COR-L47 (cell line): ENCODE results near the gene CEBPA.
"Not testable (repeated sequence)": the region's sequence is repeated elsewhere in the genome, so short reads cannot be mapped to it uniquely, and the experiment has no call there.

Experiments
- DNase-seq: peaks from one replicate; lab custom pipeline; 2025; lab: John Stamatoyannopoulos, UW

The CEBPA gene

DNA sequence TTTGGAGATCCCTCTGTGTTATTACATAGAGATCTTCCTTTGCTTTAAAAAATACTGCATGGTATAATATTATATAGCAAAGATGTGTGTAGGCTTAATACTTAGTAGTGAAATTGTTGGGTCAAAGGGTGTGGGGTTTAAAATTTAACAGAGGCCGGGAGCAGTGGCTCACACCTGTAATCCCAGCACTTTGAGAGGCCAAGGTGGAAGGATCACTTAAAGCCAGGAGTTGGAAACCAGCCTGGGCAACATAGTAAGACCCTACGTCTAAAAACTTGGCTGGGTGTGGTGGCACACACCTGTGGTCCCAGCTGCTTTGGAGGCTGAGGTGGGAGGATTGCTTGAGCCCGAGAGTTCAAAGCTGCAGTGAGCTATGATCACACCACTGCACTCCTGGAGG lies 22.3 kb upstream of the CEBPA start:
- no peak for DNase-seq

DNA sequence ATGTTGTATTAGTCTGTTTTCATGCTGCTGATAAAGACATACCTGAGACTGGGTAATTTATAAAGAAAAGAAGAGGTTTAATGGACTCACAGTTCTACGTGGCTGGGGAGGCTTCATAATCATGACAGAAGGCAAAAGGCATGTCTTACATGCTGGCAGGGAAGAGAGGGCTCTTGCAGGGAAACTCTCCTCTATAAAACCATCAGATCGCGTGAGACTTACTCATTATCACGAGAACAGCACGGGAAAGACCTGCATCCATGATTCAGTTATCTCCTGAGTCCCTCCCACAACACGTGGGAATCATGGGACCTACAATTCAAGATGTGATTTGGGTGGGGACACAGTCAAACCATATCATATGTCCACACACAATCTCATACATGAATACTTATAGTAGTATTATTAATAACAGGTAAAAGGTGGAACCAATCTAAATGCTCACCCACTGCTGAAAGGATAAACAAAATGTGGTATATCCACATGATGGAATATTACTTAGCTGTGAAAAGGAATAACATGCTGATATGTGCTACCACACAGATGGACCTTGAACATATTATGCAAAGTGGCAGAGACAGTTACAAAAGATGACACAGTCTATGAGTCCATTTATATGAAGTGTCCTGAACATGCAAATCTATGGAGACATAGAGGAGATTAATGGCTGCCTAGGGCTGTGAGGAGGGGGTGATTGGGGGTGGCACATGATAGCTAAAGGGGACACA lies 20.9 kb upstream of the CEBPA start:
- DNase-seq: no peak

DNA sequence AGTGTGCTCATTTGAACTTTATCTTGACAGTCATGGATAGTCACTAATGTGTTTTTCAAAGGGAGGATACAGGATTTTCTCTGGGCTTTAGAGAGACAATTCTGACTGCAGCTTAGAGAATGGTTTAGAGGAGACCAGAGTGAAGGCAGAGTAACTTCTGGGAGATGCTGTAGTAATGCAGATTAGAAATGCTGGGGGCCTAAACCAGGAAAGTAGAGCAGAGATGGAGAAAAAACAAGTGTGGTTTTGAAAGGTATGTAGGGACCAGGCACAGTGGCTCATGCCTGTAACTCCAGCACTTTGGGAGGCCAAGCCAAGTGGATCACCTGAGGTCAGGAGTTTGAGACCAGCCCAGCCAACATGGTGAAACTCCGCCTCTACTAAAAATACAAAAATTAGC lies 18.3 kb upstream of the CEBPA start:
- no peak for DNase-seq

DNA sequence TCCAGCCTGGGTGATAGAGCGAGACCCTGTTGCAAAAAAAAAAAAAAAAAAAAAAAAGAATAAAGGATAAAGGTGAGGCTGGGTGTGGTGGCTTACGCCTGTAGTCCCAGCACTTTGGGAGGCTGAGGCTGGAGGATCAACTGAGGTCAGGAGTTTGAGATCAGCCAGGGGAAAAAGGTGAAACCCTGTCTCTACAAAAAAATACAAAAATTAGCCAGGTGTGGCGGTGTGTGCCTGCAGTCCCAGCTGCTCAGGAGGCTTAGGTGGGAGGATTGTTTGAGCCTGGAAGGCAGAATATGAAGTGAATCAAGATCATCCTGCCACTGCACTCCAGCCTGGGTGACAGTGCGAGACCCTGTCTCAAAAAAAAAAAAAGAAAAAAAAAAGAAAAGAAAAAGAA lies 15.7 kb upstream of the CEBPA start:
- not testable (repeated sequence) for DNase-seq

DNA sequence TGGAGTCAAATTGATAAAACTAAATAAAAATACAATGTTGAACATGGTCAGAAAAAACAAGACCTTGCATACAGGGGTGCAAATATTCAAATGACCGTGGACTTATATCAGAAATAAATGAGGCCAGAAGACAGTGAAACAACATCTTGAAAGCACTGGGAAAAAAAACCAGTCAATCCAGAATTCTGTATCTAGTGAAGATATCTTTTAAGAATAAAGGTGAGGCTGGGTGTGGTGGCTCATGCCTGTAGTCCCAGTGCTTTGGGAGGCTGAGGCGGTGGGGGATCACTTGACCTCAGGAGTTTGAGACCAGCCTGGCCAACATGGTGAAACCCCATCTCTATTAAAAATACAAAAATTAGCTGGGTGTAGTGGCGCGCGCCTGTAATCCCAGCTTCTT lies 15.2 kb upstream of the CEBPA start:
- DNase-seq: no peak

DNA sequence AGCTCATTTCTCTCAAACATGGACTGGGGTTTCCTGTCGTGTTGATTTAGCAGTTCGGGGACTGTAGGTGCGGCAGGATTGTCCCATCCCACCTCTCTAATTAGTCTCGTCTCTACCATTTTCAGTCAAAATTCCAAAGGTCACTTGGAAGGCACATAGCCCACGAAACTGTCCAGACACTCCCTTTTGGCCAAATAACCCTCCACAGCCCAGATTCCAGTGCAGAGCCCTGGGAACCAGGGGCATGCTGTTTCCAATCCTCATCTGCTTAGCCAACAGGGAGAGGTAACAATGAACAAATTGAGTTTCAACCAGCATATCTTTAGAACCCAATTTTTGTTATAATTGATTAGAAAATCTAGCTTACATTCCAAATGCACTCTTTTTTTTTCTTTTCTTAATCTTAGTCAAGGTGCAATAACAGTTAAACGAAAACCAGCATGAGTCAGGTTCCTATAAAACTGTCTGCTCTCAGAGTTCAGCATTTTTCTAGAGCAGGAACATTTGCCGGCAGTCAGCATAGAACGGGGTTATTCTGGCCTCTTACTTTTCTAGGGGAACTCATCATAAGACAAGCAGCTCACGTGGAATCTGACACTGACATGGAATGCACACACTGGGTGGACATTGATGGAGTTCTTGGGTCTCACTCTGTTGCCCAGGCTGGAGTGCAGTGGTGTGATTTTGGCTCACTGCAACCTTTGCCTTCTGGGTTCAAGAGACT lies 14.4 kb upstream of the CEBPA start:
- no peak for DNase-seq

DNA sequence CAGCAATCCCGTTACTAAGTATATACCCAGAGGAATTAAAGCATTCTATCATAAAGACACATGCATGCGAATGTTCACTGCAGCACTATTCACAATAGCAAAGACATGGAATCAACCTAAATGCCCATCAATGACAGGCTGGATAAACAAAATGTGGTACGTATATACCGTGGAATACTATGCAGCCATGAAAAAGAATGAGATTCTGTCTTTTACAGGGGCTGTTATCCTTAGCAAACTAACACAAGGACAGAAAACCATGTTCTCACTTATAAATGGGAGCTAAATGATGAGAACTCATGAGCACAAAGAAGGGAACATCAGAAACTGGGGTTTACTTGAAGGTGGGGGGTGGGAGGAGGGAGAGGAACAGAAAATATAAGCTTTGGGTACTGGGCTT lies 10.5 kb upstream of the CEBPA start:
- DNase-seq: not testable (repeated sequence)

DNA sequence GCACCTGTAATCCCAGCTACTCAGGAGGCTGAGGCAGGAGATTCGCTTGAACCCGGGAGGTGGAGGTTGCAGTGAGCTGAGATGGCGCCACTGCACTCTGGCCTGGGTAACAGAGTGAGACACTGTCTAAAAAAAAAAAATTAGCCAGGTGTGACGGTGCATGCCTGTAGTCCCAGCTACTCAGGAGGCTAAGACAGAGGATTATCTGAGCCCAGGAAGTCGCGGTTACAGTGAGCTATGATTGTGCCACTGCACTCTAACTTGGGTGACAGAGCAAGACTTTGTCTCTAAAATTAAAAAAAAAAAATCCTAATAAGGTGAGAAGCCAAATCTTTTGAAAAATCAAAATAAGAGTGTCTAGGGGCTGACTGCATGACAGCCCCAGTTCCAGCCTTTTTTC lies 9.7 kb upstream of the CEBPA start:
- no peak for DNase-seq

DNA sequence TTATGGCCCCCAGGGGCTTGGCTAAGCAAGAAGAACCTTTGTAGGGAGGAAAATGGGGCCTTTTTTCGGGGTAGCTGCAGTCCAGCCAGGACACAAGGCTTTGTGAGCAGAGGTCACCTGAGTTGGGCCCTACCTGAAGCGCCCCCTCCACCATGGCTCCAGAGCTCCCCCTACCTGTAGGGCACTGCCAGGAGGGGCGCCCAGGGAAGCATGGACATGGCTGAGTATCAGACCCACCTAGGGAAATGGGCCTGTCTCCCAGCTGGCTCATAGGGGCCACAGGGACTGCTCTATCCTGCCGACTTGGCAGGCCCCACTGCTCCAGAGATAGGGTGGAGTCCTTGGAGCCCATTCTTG lies 9.0 kb upstream of the CEBPA start:
- no peak for DNase-seq

DNA sequence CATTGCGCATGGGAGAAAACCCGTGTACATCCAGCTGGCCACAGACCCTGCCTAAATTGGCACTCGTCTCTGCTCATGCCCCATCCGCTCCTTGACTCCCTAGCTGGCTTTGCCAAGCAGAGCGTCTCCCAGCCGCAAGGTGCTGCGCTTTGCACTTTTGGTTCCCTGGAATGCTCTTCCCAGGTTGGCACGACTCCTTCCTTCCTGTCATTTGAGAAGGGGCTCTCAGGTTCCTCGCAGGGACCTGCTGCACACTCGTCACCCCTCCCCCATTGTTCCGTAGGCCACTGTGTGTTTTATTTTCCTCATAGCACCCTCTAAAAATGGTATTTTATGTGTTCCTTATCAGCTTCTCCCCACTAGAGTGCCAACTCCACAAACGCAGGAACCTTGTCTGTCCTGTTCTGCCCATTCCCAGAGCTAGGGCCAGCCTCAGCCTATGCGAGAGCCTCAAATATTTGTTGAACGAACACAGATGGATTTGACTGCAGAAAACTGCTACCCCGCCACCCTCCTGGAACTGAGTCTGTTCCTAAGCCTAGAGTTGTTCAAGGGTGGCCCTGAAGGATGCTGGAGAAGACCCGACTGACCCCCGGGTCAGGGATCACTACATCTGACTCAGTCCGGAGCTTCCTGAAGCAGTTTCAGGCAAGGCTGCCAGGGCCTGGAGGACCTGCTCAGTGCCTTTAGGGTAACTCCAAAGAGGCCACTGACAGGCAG lies 8.4 kb upstream of the CEBPA start:
- no peak for DNase-seq

DNA sequence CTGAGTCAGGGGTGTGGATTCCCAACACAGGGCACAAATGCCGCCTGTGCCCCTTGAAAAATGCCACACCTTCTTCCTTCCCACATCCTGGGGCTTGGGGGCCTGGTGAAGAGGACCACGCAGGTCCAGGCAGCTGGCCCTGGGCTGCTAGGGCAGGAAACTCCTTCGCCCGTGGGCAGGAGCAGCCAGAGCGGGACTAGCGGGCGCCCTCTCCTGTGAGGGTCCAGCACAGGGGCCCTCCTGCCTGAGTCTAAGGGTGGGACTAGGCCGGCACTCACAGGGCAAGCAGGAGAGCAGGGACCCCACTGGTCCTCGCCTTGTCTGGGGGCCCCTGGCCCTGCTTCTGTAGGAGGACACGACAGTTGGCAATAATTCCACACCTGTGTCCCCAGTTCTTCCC lies 7.5 kb upstream of the CEBPA start:
- DNase-seq: no peak

DNA sequence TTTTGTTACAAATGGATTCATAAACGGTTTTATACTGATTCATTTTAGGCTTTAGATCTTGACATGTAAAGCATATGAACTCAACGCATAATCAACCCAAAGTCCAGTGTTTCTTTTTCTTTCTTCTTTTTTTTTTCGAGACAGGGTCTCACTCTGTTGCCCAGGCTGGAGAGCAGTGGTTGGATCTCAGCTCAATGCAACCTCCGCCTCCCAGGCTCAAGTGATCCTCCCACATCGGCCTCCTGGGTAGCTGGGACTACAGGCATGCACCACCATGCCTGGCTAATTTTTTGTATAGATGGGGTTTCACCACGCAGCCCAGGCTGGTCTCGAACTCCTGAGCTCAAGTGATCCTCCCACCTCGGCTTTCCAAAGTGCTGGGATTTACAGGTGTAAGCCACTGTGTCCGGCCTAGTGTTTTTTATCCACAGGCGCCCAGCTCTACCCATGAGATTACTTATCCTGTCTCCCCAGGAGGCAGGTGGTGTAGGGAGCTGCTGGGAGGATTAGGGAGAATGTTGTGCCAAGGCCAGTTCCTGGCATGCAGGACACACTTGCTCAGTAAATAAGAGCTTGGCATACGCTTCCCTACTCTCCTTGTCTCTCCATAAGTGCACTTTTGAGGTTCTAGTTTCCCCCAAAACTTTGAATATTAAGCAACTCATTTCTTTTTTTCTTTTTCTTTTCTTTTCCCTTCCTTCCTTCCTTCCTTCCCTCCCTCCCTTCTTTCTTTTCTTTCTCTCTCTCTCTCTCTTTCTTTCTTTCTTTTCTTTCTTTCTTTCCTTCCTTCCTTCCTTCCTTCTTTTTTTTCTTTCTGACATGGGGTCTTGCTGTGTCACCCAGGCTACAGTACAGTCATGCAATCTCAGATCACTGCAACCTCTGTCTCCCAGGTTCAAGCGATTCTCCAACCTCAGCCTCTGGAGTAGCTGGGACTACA lies 4.8 kb upstream of the CEBPA start:
- no peak for DNase-seq

DNA sequence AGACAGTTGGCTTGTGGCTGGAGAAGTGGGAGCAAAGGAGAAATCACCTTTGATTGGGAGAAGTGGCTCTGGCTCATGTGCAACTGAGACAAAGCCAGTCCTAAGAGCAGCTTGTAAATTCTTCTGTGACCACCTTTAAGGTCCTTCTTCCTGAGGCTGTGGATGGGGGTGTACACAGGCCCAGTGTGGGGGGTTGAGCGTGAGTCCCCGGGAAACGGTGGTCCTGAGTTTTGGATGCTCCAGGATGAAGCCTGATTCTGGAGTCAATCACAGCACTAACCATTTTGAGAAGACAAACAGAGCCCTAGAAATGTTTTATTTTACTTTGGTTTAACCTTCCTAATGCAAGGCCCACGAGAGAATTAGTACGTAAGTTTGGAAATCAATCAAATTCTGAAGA lies 3.9 kb upstream of the CEBPA start:
- DNase-seq: no peak

DNA sequence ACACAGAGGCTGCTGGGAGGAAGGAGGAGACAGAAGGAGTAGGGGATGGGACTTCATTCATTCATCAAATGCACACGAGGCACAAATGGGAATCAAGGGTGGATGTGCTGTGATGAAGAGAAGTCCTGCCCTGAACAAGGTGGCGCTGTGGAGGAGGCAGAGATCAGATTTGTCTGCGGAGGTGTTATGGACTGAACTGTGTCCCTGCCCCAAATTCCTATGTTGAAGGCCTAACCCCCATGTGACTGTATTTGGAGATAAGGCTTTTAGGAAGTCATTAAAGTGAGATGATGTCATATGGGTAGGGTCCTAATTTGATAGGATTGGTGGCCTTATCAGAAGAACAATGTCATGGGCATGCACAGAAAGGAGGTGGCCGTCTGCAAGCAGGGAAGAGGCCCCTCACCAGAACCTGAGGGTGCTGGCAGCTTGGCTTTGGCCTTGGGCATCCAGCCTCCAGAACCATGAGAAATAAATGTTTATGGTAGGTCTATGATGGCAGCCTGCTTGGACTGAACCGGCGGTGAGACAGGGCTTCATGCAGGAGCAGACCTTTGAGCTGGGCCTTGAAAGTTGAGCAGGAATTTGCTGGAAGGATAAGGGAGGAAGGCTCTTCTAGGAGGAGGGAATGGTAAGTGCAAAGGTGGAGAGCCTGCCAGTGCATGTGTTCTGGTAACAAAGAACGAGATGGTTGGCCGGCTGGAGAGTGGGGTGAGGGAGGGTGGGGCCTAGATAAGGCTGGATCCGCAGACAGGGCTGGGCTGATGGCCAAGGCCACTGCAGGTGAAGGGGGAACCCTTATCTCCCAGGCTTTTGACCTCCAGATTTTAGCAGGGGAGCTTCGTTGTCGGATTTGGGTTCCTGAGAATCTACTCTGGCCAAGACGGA lies 2.7 kb upstream of the CEBPA start:
- no peak for DNase-seq

DNA sequence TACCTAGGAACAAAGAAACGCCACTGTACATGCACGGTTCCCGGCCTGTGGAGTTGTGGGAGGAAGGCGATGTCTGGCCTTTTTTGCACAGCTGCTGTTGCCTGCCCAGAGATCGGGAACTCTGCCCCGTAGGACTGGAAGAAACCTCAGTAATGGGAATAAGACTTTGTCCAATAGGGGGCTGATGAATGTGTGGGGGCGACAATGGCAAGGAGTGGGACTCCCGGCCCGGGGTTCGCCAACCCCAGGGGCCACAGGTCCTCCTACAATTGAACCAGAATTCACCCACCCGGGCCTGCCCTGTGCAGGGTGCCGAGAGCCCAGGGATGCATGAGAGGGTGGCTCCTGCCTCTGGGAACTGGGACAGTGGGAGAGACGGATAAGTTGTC lies 2.0 kb upstream of the CEBPA start:
- DNase-seq: no peak

DNA sequence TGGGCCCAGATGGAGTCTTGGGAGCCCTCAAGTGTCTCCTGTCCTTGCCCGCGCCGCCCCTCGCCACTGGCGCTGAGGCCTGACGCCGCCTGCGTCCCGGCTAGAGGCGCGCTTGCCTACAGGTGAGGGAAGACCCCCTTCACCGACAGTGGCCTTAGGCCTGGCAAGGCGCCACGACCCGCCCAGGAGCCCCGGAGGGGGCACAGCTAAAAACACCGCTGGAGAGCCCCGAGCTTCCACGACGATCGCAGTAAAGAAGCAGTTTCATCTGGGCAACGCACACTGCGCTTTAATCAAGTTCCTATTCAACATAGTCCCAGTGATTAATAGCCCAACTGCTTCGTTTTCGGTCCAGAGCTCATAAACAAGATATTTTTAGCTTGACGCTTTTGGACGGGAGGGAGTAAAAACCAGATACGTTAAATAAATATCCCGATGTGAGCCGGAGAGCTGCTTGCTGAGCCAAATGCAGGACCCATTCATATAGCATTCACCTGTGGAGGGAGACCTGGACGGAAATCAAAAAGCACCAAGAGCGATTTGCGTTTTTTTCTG lies 1.5 kb upstream of the CEBPA start:
- DNase-seq: no peak

DNA sequence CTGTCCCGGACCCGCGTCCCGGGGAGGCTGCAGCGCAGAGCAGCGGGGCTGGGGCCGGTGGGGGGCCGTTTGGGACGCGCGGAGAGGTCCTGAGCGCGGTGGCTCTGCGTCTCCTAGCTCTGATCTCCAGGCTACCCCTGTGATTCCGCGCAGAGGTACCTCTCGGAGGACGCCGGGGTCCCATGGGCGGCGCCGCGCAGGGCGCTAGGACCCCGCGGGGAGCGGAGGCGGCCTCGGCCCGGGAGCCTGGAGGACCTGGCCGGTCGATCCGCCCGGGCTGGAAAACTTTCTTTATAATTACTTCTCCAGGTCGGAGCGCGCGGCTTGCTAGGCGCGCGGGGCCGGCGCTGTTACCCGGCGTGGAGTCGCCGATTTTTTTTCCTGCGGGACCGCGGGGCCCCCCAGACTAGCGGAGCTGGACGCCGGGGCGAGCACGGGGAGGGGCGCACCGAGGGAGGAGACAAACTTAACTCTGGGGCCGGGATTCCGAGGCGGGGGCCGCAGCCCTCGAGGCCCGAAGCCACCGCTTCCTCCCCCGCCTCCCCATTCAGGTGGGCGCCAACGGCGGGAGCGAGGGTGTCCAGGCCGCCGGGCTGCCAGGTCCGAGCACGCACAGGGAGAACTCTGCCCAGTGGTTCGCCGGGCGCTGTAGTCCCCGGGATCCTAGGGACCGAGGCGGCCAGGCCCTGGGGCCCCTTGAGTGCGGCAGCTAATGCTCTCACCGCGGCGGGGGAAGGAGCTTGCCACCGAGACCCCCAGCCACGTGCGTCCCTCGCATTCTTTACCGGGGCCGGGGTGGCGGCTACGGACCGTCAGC lies 848 bp upstream of the CEBPA start:
- DNase-seq: no peak

DNA sequence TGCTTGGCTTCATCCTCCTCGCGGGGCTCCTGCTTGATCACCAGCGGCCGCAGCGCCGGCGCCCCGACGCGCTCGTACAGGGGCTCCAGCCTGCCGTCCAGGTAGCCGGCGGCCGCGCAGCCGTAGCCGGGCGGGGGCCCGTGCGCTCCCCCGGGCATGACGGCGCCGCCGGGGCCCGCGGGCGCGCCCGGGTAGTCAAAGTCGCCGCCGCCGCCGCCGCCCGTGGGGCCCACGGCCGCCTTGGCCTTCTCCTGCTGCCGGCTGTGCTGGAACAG lies 497 bp downstream of the CEBPA start:
- no peak for DNase-seq

DNA sequence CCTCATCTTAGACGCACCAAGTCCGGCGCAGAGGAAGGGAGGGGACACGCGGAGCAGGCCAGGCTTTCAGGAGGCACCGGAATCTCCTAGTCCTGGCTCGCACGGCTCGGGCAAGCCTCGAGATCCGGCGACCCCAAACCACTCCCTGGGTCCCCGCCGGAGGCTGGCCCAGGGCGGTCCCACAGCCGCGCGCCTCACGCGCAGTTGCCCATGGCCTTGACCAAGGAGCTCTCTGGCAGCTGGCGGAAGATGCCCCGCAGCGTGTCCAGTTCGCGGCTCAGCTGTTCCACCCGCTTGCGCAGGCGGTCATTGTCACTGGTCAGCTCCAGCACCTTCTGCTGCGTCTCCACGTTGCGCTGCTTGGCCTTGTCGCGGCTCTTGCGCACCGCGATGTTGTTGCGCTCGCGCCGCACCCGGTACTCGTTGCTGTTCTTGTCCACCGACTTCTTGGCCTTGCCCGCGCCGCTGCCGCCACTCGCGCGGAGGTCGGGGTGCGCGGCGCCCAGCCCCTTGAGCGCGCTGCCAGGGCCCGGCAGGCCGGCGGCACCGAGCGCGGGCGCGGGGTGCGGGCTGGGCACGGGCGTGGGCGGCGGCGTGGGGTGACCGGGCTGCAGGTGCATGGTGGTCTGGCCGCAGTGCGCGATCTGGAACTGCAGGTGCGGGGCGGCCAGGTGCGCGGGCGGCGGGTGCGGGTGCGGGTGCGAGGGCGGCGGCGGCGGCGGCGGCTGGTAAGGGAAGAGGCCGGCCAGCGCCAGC lies 1.0 kb downstream of the CEBPA start:
- no peak for DNase-seq

DNA sequence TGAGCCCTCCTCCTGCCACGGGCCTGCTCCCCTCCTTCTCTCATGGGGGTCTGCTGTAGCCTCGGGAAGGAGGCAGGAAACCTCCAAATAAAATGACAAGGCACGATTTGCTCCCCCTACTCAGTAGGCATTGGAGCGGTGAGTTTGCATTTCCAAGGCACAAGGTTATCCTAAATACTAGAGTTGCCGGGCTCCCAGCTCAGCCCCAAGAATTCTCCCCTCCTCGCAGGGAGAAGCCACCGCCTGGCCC lies 1.5 kb downstream of the CEBPA start:
- DNase-seq: no peak
